Measurements from ENCODE around the gene LRSAM1.

The LRSAM1 gene

GRCh38 chr9:127438394-127438793 is 12.9 kb upstream of the LRSAM1 start:
- Histone ChIP-seq H3K4ac (ENCODE audit: low read length) (no peak overlapping the region), H3K18ac (ENCODE audit: low read length) (no peak overlapping the region), H2BK120ac (ENCODE audit: low read depth, low read length) (no peak overlapping the region), H4K8ac (ENCODE audit: low read depth, low read length) (no peak overlapping the region), H3K27me3 (ENCODE audit: control insufficient read depth in 3 of 3, insufficient read depth in 3 of 3, low read depth in 1 of 3, low read length in 3 of 3) (no peaks in the 10 kb centered on the region), H3K79me1 (ENCODE audit: low read depth, low read length) (no peaks in the 10 kb centered on the region), H3K4me2 (ENCODE audit: insufficient read depth, low read length, poor library complexity, severe bottlenecking) (no peak overlapping the region), H3K4me1 (ENCODE audit: control insufficient read depth in 2 of 2, insufficient read depth in 1 of 2, low read depth in 1 of 2, low read length in 2 of 2) (no peaks in the 10 kb centered on the region), H2BK5ac (ENCODE audit: low read length) (no peak overlapping the region), H4K91ac (ENCODE audit: low read depth, low read length, poor library complexity) (no peak overlapping the region), H3K9ac (ENCODE audit: low read depth, low read length, poor library complexity) (no peak overlapping the region), H2BK12ac (ENCODE audit: low read length) (no peak overlapping the region), H2AK5ac (ENCODE audit: low read depth, low read length) (no peak overlapping the region), H2AFZ (ENCODE audit: low read length) (no peak overlapping the region), H3K23ac (ENCODE audit: low read depth, low read length, poor library complexity) (no peak overlapping the region), H3K14ac (ENCODE audit: low read length) (no peak overlapping the region), H3K27ac (replicated peaks; ENCODE audit: low read length) (no peak overlapping the region), H2BK15ac (ENCODE audit: low read length) (no peak overlapping the region), H3K36me3 (replicated peaks in 1 of 2; ENCODE audit: control insufficient read depth in 2 of 2, insufficient read depth in 2 of 2, low read length in 2 of 2) (peaks cover 45 to 91% of the 10 kb centered on the region in 2 donors), H3K9me3 (replicated peaks in 1 of 2; ENCODE audit: control insufficient read depth in 2 of 2, insufficient read depth in 1 of 2, low read depth in 1 of 2, low read length in 2 of 2) (peaks cover 0 to 13% of the 10 kb centered on the region in 2 donors), H3K4me3 (ENCODE audit: low read length in 2 of 2) (no peak overlapping the region)
- no peak for DNase-seq (ENCODE audit: low spot score)
- no CpG with 5 or more reads among the region's 9 CpGs for WGBS, 2 donors (ENCODE audit: extremely low coverage in 2 of 2, insufficient read length in 2 of 2, insufficient replicate concordance in 1 of 2)

DNA sequence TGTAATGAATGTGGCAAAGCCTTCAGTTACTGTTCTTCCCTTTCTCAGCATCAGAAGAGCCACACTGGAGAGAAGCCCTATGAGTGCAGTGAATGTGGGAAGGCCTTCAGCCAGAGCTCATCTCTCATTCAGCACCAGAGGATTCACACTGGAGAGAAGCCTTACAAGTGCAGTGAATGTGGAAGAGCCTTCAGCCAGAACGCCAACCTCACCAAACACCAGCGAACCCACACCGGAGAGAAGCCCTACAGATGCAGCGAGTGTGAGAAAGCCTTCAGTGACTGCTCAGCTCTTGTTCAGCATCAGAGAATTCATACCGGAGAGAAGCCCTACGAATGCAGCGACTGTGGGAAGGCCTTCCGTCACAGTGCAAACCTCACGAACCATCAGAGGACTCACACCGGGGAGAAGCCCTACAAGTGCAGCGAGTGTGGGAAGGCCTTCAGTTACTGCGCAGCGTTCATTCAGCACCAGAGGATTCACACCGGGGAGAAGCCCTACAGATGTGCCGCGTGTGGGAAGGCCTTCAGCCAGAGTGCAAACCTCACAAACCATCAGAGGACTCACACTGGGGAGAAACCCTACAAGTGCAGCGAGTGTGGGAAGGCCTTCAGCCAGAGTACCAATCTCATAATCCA is 6.9 kb upstream of the LRSAM1 start:
- Histone ChIP-seq H3K4me2 (ENCODE audit: insufficient read depth, low read length, poor library complexity, severe bottlenecking) (no peak overlapping the region), H2BK5ac (ENCODE audit: low read length) (no peak overlapping the region), H3K23ac (ENCODE audit: low read depth, low read length, poor library complexity) (no peak overlapping the region), H4K8ac (ENCODE audit: low read depth, low read length) (no peak overlapping the region), H3K27ac (replicated peaks; ENCODE audit: low read length) (no peak overlapping the region), H3K14ac (ENCODE audit: low read length) (no peak overlapping the region), H3K18ac (ENCODE audit: low read length) (no peak overlapping the region), H2AFZ (ENCODE audit: low read length) (no peak overlapping the region), H3K9ac (ENCODE audit: low read depth, low read length, poor library complexity) (no peak overlapping the region), H2AK5ac (ENCODE audit: low read depth, low read length) (no peak overlapping the region), H3K79me1 (ENCODE audit: low read depth, low read length) (no peaks in the 10 kb centered on the region), H3K4me1 (ENCODE audit: control insufficient read depth in 2 of 2, insufficient read depth in 1 of 2, low read depth in 1 of 2, low read length in 2 of 2) (peaks cover 5% of the 10 kb centered on the region in 2 donors), H3K9me3 (replicated peaks in 1 of 2; ENCODE audit: control insufficient read depth in 2 of 2, insufficient read depth in 1 of 2, low read depth in 1 of 2, low read length in 2 of 2) (peaks cover 11 to 62% of the 10 kb centered on the region in 2 donors), H2BK12ac (ENCODE audit: low read length) (no peak overlapping the region), H3K4me3 (ENCODE audit: low read length in 2 of 2) (no peak overlapping the region), H2BK120ac (ENCODE audit: low read depth, low read length) (no peak overlapping the region), H4K91ac (ENCODE audit: low read depth, low read length, poor library complexity) (no peak overlapping the region), H2BK15ac (ENCODE audit: low read length) (no peak overlapping the region), H3K36me3 (replicated peaks in 1 of 2; ENCODE audit: control insufficient read depth in 2 of 2, insufficient read depth in 2 of 2, low read length in 2 of 2) (peaks cover 67 to 89% of the 10 kb centered on the region in 2 donors), H3K4ac (ENCODE audit: low read length) (no peak overlapping the region), H3K27me3 (ENCODE audit: control insufficient read depth in 3 of 3, insufficient read depth in 3 of 3, low read depth in 1 of 3, low read length in 3 of 3) (no peaks in the 10 kb centered on the region)
- no peak for DNase-seq (ENCODE audit: low spot score)
- no CpG with 5 or more reads among the region's 17 CpGs for whole genome bisulfite sequencing, 2 donors (ENCODE audit: extremely low coverage in 2 of 2, insufficient read length in 2 of 2, insufficient replicate concordance in 1 of 2)

DNA sequence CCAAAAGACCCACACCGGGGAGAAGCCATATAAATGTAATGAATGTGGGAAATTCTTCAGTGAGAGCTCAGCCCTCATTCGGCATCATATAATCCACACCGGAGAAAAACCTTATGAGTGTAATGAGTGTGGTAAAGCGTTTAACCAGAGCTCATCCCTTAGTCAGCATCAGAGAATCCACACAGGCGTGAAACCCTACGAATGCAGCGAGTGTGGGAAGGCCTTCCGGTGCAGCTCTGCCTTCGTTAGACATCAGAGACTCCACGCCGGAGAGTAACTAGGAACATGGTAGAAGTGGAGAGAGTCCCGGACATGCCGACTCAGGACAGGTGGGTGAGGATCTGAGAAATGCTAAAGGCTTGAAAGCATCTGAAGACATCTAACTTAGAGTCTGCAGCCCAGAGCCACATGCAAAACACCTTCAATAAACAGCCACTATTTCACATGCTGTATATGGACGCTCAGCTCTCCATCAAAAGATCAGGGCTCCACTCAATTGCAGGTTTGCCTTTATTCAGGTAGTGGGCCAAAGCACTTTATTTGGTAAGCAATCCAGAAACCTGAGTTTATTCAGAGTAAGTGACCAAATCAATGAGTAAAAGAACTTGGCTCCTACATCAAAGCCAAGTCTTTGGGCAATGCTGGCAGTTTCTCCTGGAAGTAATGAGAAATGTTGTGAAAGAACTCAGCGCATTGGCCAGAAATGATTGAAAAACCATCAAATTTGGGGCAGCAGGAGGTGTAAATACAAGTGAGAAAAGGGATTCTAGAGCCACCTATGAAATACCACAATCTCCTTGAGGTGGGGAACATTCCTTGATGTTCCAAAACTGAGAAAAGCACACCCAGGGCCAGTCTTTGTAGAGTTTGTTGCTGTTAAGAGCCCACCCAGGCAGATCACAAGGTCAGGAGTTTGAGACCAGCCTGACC is 6.1 kb upstream of the LRSAM1 start:
- H3K9ac ChIP-seq (ENCODE audit: low read depth, low read length, poor library complexity) = no peak overlapping the region
- no peaks in the 10 kb centered on the region for H3K27me3 ChIP-seq (ENCODE audit: control insufficient read depth in 3 of 3, insufficient read depth in 3 of 3, low read depth in 1 of 3, low read length in 3 of 3)
- WGBS, 2 donors (ENCODE audit: extremely low coverage in 2 of 2, insufficient read length in 2 of 2, insufficient replicate concordance in 1 of 2) = no CpG with 5 or more reads among the region's 15 CpGs
- H2AK5ac ChIP-seq (ENCODE audit: low read depth, low read length) = no peak overlapping the region
- no peak overlapping the region for H2BK12ac ChIP-seq (ENCODE audit: low read length)
- no peak overlapping the region for H3K4ac ChIP-seq (ENCODE audit: low read length)
- H3K79me1 ChIP-seq (ENCODE audit: low read depth, low read length) = peaks cover 2% of the 10 kb centered on the region
- no peak overlapping the region for H3K4me2 ChIP-seq (ENCODE audit: insufficient read depth, low read length, poor library complexity, severe bottlenecking)
- H2BK120ac ChIP-seq (ENCODE audit: low read depth, low read length) = no peak overlapping the region
- no peak overlapping the region for H3K23ac ChIP-seq (ENCODE audit: low read depth, low read length, poor library complexity)
- peaks cover 70 to 92% of the 10 kb centered on the region in 2 donors for H3K36me3 ChIP-seq (replicated peaks in 1 of 2; ENCODE audit: control insufficient read depth in 2 of 2, insufficient read depth in 2 of 2, low read length in 2 of 2)
- H3K4me3 ChIP-seq (ENCODE audit: low read length in 2 of 2) = no peak overlapping the region
- no peak overlapping the region for H2BK5ac ChIP-seq (ENCODE audit: low read length)
- H3K14ac ChIP-seq (ENCODE audit: low read length) = no peak overlapping the region
- no peak overlapping the region for H4K8ac ChIP-seq (ENCODE audit: low read depth, low read length)
- H2BK15ac ChIP-seq (ENCODE audit: low read length) = no peak overlapping the region
- H3K18ac ChIP-seq (ENCODE audit: low read length) = no peak overlapping the region
- no peak for DNase-seq (ENCODE audit: low spot score)
- no peak overlapping the region for H3K27ac ChIP-seq (replicated peaks; ENCODE audit: low read length)
- no peak overlapping the region for H2AFZ ChIP-seq (ENCODE audit: low read length)
- H3K9me3 ChIP-seq (replicated peaks in 1 of 2; ENCODE audit: control insufficient read depth in 2 of 2, insufficient read depth in 1 of 2, low read depth in 1 of 2, low read length in 2 of 2) = peaks cover 11 to 65% of the 10 kb centered on the region in 2 donors
- H3K4me1 ChIP-seq (ENCODE audit: control insufficient read depth in 2 of 2, insufficient read depth in 1 of 2, low read depth in 1 of 2, low read length in 2 of 2) = peaks cover 9 to 13% of the 10 kb centered on the region in 2 donors
- no peak overlapping the region for H4K91ac ChIP-seq (ENCODE audit: low read depth, low read length, poor library complexity)

Data from neuronal stem cell (in vitro differentiated cells).